ENCODE results near the gene DPYD.

The DPYD gene

DNA sequence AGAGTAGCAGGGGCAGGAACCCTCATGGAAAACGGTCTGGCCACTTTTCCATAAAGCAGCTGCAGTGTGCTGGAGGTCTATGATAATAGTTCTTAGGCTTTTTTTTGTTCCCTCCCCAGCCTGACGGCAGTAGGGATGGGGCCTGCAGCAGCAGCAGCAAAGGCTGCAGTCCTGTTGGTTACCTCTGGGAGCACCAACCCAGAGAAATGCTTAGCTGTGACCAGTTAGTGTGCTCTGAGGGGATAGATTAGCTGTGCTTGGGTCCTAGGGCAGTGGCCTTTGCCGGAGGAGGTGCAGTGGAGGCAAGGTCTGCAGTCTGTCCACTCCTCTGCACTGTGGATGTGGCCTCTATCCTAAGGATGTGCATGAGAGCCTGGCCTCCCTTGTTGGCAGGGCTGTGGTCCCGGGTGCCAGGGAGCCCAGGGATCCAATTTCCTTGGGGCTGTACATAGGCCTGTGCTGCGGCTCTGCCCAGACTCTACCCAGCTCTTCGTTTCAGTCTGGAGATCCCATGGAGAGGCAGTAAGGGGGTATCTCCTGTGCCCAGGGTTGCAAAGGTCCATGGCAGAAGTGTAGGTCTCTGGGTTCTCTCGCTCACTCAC lies 876.6 kb downstream of the DPYD start:
- DNase-seq (ENCODE audit: low read depth): no peak

GRCh38 chr1:97042551-97042950 lies 878.3 kb downstream of the DPYD start:
- no peak for DNase-seq (ENCODE audit: low read depth)

GRCh38 chr1:97041026-97041425 lies 879.8 kb downstream of the DPYD start:
- DNase-seq (ENCODE audit: low read depth): no peak

- DNase-seq (ENCODE audit: low read depth): no peak
Measured at GRCh38 chr1:97038410-97038809, 882.4 kb downstream of the DPYD start.

GRCh38 chr1:97034651-97035050 lies 886.2 kb downstream of the DPYD start:
- no peak for DNase-seq (ENCODE audit: low read depth)

- DNase-seq (ENCODE audit: low read depth): no peak
Measured at GRCh38 chr1:97033949-97034348, 886.9 kb downstream of the DPYD start.
